DOHH2 (cell line): Measurements from ENCODE around the gene COA7.

Experiments used
- CTCF ChIP-seq: fragments of 200-600 bp; sonication (generic); IDR thresholded peaks from one replicate; pipeline ENCODE4 v1.5.1; 2014; ENCODE audit warnings: antibody characterized with exemption, mild to moderate bottlenecking, low read depth, low read length; ENCODE audit not compliant: poor library complexity, severe bottlenecking
- EZH2phosphoT487 ChIP-seq: fragments of 200-600 bp; sonication (generic); IDR thresholded peaks from 2 replicates; pipeline ENCODE4 v1.6.1; 2017; ENCODE audit warnings: borderline replicate concordance, mild to moderate bottlenecking, antibody characterized with exemption, low read length, moderate library complexity, mixed read lengths

GRCh38 chr1:52653207-52653849, 44.8 kb downstream of the COA7 start:
- TF ChIP-seq CTCF = no peak
- no peak for TF ChIP-seq EZH2phosphoT487
